ENCODE measurements around the gene PTPRD. TPM values are rescaled to one million over a fixed set of nuclear protein-coding genes. Genes with fewer than 3 reads are reported as not detected.

The PTPRD gene
- polyA plus RNA-seq, 4 donors = 91.3 to 115 (median 106) TPM

- DNase-seq (ENCODE audit: low read depth in 4 of 4, low spot score in 2 of 4) = no peak
Measured at GRCh38 chr9:9674461-9674860, 938.3 kb downstream of the PTPRD start.

- DNase-seq (ENCODE audit: low read depth in 4 of 4, low spot score in 2 of 4) = no peak
Measured at GRCh38 chr9:9670454-9670853, 942.3 kb downstream of the PTPRD start.

DNA sequence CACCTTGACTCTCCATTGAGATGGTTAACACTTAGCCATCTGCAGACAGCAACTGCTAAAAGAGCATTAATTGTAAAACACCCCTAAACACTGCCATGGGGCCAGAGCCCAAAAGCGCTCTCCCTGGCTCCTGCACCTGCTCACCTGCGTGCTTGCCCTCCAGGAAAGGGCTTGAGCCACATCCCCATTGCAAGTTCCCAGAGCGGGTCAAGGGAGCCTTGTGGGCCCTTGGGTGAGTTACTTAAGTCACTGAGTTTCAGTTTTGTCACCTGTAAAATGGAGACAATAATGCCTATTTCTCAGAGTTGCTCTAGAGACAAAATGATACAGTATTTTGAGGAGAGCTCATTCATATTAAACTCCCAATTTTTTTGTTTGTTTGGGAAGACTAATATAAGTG lies 967.8 kb downstream of the PTPRD start:
- no peak for DNase-seq (ENCODE audit: low read depth in 4 of 4, low spot score in 2 of 4)

DNA sequence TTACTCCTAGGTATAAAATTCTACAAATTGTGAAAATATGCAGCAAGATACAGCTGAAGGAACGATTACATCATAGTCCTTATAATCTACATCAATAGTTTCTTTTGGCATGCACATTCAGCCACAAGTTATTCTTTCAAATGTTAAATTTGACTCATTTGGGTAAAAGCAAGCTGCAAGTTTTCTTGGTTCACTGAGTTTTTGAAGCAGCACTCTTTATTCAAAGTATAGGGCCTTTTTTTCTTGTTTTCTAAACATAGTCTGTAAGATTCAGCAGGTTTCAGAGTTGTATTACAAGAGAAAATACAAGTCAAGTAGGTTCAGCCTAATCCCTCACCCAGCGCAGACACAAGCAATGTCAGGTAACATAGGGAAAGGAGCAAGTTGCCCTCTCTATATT lies 981.5 kb downstream of the PTPRD start:
- DNase-seq (ENCODE audit: low read depth in 4 of 4, low spot score in 2 of 4) = no peak

- no peak for DNase-seq (ENCODE audit: low read depth in 4 of 4, low spot score in 2 of 4)
Measured at GRCh38 chr9:9625248-9625647, 987.6 kb downstream of the PTPRD start.

GRCh38 chr9:9623506-9623905 lies 989.3 kb downstream of the PTPRD start:
- DNase-seq (ENCODE audit: low read depth in 4 of 4, low spot score in 2 of 4) = no peak

DNA sequence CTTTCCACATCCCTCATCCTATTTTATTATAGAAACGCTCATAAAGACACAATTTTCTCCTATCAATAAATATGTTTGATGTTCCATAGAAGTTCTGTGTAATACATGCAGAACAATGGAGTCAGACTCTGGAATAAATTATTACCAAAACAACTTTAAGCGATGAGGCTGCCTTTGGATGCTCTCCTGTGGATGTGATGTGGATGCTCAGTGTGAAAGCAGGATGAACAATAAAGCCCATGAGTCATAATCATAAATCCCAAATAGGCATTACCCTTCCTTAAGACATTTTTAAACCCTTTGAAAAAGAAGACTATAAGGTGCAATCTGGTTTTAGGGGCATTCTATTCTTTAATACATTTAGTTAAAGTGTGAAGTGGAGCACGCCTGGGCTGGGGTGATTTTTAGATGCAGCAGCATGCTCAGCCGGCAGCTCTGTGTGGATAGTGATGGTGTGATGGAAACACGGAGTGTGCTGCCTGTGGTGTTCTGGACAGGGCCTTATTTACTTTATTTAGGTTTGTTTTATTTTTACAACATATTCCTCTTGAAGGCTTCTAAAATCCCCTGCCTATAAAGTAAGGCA lies 991.4 kb downstream of the PTPRD start:
- DNase-seq (ENCODE audit: low read depth in 4 of 4, low spot score in 2 of 4) = no peak

GRCh38 chr9:9620736-9621135 lies 992.1 kb downstream of the PTPRD start:
- DNase-seq (ENCODE audit: low read depth in 4 of 4, low spot score in 2 of 4) = no peak

DNA sequence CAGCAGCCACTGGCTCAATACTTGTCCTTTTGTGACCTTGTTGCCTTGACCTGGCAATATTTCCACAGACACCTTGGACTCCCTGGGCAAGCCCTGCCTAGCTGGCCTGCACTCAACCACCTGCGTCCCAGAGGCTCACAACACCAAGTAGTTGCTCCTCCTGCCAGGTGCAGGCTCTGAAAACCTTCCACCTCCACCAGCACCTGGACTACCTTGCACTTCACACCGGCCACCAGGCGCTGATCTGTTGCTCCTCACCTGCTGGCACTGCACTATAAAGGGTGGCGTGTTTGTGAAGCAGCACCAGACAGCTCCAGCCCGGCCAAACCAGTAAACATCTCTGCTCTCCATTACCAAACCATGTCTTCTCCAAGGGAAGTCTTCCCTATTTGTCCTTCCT lies 997.7 kb downstream of the PTPRD start:
- DNase-seq (ENCODE audit: low read depth in 4 of 4, low spot score in 2 of 4) = no peak

DNA sequence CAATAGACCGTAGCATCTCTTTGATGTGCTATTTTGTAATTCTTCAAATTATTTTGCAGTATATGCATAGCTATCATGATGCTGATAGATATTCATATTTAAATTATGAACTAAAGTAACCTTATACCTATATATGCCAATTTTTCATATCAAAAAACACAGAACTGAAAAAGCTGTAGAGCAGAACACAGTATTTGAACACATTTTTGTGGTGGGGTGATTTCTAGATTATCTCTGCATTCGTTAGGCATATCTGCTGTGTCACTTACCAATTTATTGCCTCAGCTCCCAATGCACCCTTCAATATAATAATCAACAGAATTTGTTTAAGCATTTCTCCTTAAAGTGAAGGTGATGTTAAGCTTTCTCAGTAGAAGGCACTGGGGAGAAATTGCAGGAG lies 998.2 kb downstream of the PTPRD start:
- DNase-seq (ENCODE audit: low read depth in 4 of 4, low spot score in 2 of 4) = no peak

DNA sequence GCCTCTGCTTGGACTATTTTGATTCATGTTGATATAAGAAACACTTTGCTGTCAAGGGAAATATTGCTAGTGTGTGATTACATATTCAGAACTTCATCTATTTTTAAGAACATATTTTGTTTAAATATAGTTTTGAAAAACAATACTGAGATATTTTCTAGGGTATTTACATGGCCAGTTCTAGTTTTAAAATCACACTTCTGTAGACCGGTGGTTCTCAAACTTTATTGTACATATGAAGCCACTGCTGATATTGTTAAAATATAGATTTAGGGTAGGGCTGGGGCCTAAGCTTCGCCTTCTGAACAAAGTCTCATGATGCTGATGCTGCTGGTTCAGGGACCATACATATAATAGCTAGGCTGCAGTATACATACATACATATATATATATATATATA lies 1000.0 kb downstream of the PTPRD start:
- DNase-seq (ENCODE audit: low read depth in 4 of 4, low spot score in 2 of 4) = no peak

- no peak for DNase-seq (ENCODE audit: low read depth in 4 of 4, low spot score in 2 of 4)
Measured at GRCh38 chr9:9612270-9612669, 1000.5 kb downstream of the PTPRD start.

DNA sequence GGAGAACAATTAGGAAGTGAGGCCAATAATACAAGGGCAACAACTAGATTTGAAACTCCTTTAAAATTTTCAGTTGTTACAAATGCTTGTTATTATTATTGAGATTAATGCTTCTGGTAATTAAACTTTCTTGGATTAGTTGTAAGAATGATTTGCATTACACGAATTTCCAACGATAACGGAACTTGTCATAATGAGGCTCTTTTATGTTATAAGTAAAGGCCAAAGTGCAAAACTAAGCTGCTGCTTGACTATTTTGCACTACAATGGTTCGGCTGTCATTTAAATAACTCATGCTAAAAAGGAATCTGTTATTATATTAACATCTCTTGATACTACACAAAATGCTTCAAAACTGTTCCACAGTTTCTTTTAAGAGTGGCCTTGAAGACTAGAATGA lies 1007.1 kb downstream of the PTPRD start:
- DNase-seq (ENCODE audit: low read depth in 4 of 4, low spot score in 2 of 4) = no peak

DNA sequence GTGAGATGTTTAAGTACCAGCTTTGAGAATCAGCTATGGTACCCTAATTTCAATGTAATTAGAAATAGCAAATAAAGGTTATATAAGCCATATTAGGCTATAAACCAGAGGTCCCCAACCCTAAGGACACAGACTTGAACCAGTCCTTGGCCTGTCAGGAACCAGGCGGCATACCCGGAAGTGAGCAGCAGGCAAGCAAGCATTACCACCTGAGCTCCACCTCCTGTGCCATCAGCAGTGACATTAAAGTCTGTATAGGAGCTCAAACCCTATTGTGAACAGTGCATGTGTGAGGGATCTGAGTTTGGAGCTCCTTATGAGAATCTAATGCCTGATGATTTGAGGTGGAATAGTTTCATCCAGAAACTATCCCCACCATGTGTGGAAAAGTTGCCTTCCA lies 1009.5 kb downstream of the PTPRD start:
- no peak for DNase-seq (ENCODE audit: low read depth in 4 of 4, low spot score in 2 of 4)

DNA sequence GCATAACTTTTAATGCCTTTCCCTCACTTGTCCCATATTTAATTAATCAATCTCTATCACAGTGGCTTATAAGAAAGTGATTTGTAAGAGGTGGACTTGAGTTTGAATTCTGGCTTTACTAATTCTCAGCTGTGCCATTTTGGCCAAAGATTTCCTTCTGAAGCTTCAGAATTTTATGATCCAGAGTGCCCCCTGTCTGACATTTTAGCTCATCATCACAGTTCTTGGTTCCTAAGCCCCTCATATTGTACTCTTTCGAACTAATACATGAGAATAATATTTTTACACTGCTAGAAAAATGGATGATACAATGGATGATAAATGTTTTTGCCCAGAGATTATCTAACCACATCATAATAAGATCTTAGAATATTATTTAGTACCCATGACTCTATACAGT lies 1014.1 kb downstream of the PTPRD start:
- no peak for DNase-seq (ENCODE audit: low read depth in 4 of 4, low spot score in 2 of 4)

DNA sequence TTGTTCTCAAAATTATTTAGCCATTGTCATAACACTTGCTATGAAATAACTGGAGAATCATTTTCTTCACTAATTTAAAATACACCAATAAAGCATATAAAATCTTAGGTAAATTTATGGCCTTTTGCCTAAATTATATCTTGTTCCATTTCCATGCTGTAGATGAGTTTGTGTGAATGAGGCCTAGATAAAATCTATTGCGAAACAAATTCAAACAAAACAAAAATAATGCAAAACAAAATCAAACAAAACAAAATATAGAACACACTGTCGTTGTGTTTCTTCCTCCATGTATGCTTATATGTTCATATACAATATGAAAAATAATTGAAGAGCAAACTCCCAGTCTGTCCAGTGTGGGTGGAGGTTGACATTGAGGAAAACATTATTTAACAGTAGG lies 1020.7 kb downstream of the PTPRD start:
- no peak for DNase-seq (ENCODE audit: low read depth in 4 of 4, low spot score in 2 of 4)

DNA sequence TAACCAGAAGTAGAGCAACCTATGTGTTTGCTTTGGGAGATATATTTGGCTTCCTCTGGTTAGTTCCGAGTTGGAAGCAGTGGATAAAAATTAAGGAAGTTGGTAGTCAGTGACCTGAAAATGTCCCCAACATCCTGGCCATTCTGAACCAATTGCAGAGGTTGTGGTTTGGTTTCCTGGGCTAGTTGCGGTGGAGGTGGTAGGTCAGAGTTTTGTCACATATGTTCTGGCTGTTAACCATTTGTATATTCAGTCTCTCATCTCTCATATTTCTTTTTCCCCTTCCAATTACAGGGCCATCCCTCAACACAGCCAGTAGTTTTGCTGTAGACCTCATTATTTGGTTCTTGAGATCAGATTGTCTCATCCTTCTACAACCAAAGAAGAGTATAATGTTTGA lies 1026.9 kb downstream of the PTPRD start:
- DNase-seq (ENCODE audit: low read depth in 4 of 4, low spot score in 2 of 4) = no peak

GRCh38 chr9:9574080-9574479 lies 1038.7 kb downstream of the PTPRD start:
- no peak for DNase-seq (ENCODE audit: low read depth in 4 of 4, low spot score in 2 of 4)

- no peak for DNase-seq (ENCODE audit: low read depth in 4 of 4, low spot score in 2 of 4)
Measured at GRCh38 chr9:9565700-9566099, 1047.1 kb downstream of the PTPRD start.

GRCh38 chr9:9563817-9564216 lies 1049.0 kb downstream of the PTPRD start:
- DNase-seq (ENCODE audit: low read depth in 4 of 4, low spot score in 2 of 4) = no peak

GRCh38 chr9:9560382-9561035 lies 1052.3 kb downstream of the PTPRD start:
- DNase-seq (ENCODE audit: low read depth in 4 of 4, low spot score in 2 of 4) = no peak

GRCh38 chr9:9558907-9559306 lies 1053.9 kb downstream of the PTPRD start:
- no peak for DNase-seq (ENCODE audit: low read depth in 4 of 4, low spot score in 2 of 4)

DNA sequence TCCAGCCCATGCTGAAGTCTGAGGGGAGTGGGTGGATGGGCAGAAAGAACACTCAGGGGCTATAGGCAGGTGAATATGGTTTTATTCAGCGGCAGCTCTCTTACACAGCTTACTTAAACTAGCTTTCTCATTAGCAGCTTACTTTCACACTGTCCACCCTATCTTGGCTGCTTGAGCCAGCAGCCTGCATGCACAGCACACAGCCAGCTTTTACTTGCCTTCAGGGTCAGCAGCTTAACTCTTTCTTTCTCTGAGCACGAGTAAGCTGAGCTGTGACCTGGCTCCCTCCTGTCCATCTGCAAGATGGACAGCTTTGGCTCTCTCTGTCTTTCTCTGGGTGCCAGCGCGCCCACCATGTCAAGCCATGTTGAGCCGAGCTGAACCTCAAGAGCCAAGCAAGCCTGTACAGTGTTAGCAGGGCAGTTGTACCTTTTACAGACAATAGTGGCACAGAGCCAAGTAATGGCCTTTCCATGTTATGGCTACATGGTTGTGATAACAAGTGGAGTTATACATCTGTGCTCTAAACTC lies 1054.9 kb downstream of the PTPRD start:
- no peak for DNase-seq (ENCODE audit: low read depth in 4 of 4, low spot score in 2 of 4)
